H1 (cell line): ENCODE results near the gene EEF1AKMT3. TPM values are rescaled to one million over a fixed set of nuclear protein-coding genes. Genes with fewer than 3 reads are reported as not detected.

ENCODE experiments used
- CBX5 ChIP-seq: fragments of 300-800, 300-1000 bp; sonication (generic); IDR thresholded peaks from 2 replicates; pipeline ENCODE4 v1.7.1; 2016; ENCODE audit warnings: antibody characterized with exemption, low read length, low read depth
- CHD7 ChIP-seq: fragments of 300-600 bp; sonication (generic); IDR thresholded peaks from 2 replicates; pipeline ENCODE4 v1.7.1; 2012; ENCODE audit warnings: low read length, moderate library complexity, mild to moderate bottlenecking, inconsistent platforms; ENCODE audit not compliant: insufficient replicate concordance
- CTBP2 ChIP-seq: IDR thresholded peaks from 2 replicates; pipeline ENCODE4 v1.7.0; 2011; ENCODE audit warnings: borderline replicate concordance, mild to moderate bottlenecking, moderate library complexity, mixed read lengths, low read length; ENCODE audit not compliant: insufficient read depth, insufficient read length
- CTCF ChIP-seq, 3 experiments: IDR thresholded peaks; 1 replicate in 2 of 3; 2 replicates in 1 of 3; pipeline versions ENCODE4 v1.5.1 to v1.6.1; 2011; ENCODE audit warnings: low read length in 3 of 3, mild to moderate bottlenecking in 3 of 3, inconsistent platforms in 2 of 3, low read depth in 1 of 3, moderate library complexity in 1 of 3; ENCODE audit not compliant: insufficient read depth in 1 of 3; ENCODE audit errors: control extremely low read depth in 1 of 3
- HDAC6 ChIP-seq: IDR thresholded peaks from one replicate; pipeline ENCODE4 v1.7.1; 2012; ENCODE audit warnings: low read depth, mild to moderate bottlenecking, inconsistent platforms, low read length, moderate library complexity
- KDM5A ChIP-seq: fragments of 200-600 bp; IDR thresholded peaks from 2 replicates; pipeline ENCODE4 v1.7.1; 2012; ENCODE audit warnings: mild to moderate bottlenecking, low read length, inconsistent platforms, mixed read lengths
- MAX ChIP-seq: IDR thresholded peaks from 2 replicates; pipeline ENCODE4 v1.6.1; 2012; ENCODE audit warnings: inconsistent platforms
- POU5F1 ChIP-seq: IDR thresholded peaks from 2 replicates; pipeline ENCODE4 v1.6.1; 2011; ENCODE audit warnings: low read depth, mild to moderate bottlenecking, low read length, moderate library complexity
- polyA plus RNA-seq, 7 experiments: library from polyadenylated mRNA; depleted of rRNA in 3 of 7; stranded (reverse) in 5 of 7; unstranded in 2 of 7; fragments of >200 nt in 5 of 7; fragments of 200-250 nt in 2 of 7; gene quantifications; 1 replicate in 5 of 7; 2 replicates in 1 of 7; 4 replicates in 1 of 7; pipeline versions ENCODE4 v1.2.1 to v1.2.3, GENCODE V29; 2011 to 2013; ENCODE audit warnings: missing spikeins in 2 of 7, mixed read lengths in 2 of 7
- total RNA-seq: library from RNA; stranded (reverse); fragmentation: NEBNext Ultra II Directional; extraction: Animal tissue kit (Norgen Biotek cat#: 25700); gene quantifications from 2 replicates; pipeline ENCODE4 v1.2.1, GENCODE V29; 2021

Gene EEF1AKMT3
- total and polyA plus RNA-seq, 2 of the 8 experiments (the other 6 are each of a cell fraction or from before 2014, with no cell fraction given), result 3.1 to 4.4 TPM

- no peak for TF ChIP-seq CHD7
- TF ChIP-seq CTCF (IDR thresholded peaks at IDR 0.05; ENCODE audit: control extremely low read depth in 1 of 3, insufficient read depth in 1 of 3, low read depth in 1 of 3, low read length in 3 of 3), result peak; percentile 73 to 92 (median 78)
- no peak for TF ChIP-seq CTBP2
- no peak for TF ChIP-seq KDM5A
- TF ChIP-seq HDAC6, result no peak
- no peak for TF ChIP-seq MAX
- no peak for TF ChIP-seq POU5F1
- TF ChIP-seq CBX5, result no peak
These were observed 31.0 kb downstream of the EEF1AKMT3 start (continued) for GRCh38 chr12:57803319-57803893.
